Body of pancreas (tissue), 4 donors: Measurements from ENCODE around the gene CTIF.

Source experiments
- CTCF ChIP-seq, 7 experiments: fragments of 450-650 bp in 4 of 7; fragments of 200-600 bp in 3 of 7; sonication (generic) in 3 of 7; IDR thresholded peaks; one replicate each; pipeline ENCODE4 v1.5.1; 2016 to 2019; ENCODE audit warnings: antibody characterized with exemption in 7 of 7
- POLR2A ChIP-seq, 3 donors: fragments of 450-650 bp; IDR thresholded peaks; one replicate each; pipeline ENCODE4 v1.6.1; 2016; ENCODE audit warnings: antibody characterized with exemption in 3 of 3, mild to moderate bottlenecking in 2 of 3

- TF ChIP-seq CTCF (IDR thresholded peaks at IDR 0.05) (no peak), POLR2A (IDR thresholded peaks at IDR 0.05) (no peak)
These were observed 224.9 kb downstream of the CTIF start for GRCh38 chr18:48763719-48764100.
